ENCODE results near the gene CLDN5.
A peak's percentile ranks its signal among the peaks of the same experiment; 100 is the strongest.

The CLDN5 gene

DNA sequence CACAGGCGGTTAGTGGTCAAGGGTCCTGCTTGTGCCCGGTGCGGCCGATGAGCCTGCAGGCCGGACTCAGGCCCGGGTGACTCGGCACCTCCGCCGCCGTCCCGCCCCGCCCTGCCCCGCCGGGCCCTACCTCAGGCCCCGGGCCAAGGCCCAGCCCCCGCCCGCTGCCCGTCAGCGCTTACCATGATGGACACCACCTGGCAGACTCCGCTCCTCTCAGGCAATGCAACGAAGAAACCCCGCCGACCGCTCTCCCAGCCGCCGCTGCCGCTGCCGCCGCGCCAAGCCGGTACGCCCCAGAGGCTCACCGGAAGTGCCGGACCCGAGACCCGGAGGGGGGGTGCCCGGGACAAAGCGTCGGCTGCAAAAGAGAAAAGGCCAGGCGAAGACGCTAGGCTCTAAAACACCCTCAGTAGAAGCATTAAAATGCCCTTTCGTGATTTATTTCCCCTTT, 45.3 kb downstream of the CLDN5 start, which contains the start of gene UFD1:
TSS of gene UFD1 (minus strand) at position 293 of the 454 bp plus-strand sequence. CDS start at position 185, 108 bp downstream.
- DNase-seq, result peak; percentile 68 to 73

DNA sequence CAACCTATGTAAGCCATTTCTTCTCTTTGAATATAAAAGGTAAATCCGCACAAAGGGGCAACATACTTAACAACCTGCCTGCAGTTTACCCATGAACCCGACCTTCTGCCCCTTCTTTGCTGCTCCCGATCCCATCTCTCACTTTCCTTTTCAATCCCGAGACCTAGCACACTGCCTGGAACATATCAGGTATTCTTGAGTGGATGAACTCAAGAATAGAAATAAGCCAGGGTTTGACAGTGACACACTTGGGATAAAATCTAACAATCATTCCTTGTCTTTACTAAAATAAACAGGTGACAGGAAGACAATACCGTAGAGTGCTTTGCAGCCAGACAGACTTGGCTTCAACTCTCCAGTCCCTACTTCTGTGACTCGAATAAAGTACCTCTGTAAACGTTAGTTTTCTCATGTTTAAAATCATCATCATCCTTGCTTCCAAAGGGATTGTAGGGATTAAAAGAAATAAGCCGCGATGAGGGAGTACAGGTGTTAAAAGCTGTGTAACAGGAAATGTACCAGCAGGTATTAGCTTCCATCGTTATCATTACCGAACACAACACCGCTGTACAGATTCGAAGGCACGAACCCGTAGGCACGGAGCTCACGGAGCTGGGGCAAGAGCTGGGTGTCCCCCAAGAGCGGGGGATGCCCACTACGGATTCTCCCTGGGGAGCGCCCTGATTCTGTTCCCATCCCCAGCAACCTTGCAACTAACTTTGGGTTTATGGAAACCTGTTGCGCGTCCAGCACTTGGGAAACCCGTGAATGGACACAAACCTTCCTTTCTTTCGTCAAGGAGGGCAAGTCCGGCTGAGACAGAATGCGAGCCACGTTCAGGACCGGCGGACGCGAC, 45.9 kb downstream of the CLDN5 start:
- peak in 1 of 2 experiments; percentile 2 for DNase-seq

DNA sequence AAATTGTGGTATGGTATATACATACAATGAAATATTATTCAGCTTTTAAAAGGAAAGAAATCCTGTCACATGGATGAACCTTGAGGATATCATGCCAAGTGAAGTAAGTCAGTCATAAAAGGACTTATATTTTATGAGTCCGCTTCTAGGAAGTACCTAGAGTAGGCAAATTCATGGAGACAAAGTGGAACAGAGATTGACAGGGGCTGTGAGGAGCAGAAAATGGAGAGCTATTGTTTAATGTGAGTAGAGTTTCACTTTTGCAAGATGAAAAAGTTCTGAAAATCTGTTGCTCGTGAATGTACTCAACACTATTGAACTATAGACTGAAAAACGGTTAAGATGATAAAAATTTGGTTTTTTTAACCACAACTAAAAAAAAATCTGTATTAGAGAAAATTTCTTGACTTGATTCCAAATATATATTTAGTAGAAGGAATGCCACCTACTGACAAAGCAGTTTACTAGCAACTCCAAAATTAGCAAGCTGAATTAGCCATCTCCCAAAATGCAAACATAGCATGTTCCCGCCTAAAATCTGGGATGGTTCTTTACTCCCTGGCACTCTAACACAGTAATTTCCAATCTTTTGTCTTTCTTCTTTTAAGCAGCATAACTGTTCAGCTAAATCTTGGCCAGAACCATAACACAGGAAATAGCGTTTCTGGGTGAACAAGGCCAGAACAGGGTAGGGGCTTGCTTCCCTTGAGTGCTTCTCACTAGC, 46.7 kb downstream of the CLDN5 start:
- DNase-seq, result no peak

DNA sequence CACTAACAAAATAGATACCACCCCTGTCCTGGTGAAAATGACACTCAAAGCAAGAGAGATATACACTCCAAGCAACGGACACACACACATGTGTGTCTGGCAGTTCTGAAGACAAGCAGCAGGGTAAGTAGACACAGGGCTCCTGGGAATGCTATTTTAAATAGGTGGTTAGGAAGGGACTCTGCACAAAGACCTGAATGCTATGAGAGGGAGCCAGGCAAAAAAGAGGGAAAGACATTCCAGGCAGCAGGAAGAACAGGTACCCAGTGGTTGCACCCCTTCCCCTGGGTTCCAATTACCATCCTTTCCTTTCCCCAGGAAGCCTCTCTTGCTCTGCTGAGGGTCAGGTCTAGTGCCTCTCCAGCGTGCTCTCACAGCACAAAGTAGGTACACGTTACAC, 48.2 kb downstream of the CLDN5 start:
- no peak for DNase-seq

DNA sequence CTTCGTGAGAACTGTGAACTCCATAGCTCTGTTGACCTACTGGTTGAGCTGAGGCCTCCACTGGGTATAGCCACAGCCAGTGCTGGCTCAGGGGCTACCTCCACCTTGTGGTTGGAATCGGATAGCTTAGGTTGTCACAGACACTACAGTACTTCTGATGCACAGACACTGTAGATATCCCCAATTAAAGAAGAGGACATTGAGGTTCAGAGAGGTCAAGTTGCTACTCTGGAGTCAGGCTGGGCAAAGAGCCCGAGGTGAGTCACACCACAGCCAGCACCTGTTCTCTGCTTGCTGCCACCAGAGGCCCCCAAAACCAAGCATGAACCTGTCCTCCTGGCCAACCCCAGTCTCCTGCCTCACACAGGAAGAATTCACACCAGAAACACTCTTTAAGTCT, 50.6 kb downstream of the CLDN5 start:
- DNase-seq, result no peak

Data from stimulated activated CD4-positive, alpha-beta T cell treated with anti-CD3 and anti-CD28 coated beads, Interleukin-4, amount 100 ng/mL, for 4 hours (primary cell).